Psoas muscle (tissue), 8 donors: ENCODE data around the gene ESYT3. TPM values are rescaled to one million over a fixed set of nuclear protein-coding genes. Genes with fewer than 3 reads are reported as not detected.
A peak's percentile ranks its signal among the peaks of the same experiment; 100 is the strongest.
"Not testable (repeated sequence)": the region's sequence is repeated elsewhere in the genome, so short reads cannot be mapped to it uniquely, and the experiment has no call there.

Experiments
- ATAC-seq, 4 donors: fragments of 200-7000 bp; cut with Tn5 transposase; one replicate each; pipeline ENCODE4 v1.9.1; 2020; ENCODE audit warnings: moderate library complexity in 3 of 4, mild to moderate bottlenecking in 2 of 4
- DNase-seq, 2 donors: peaks; one replicate each; pipeline ENCODE4 v3.0.0-alpha.2; 2020
- H3K27ac ChIP-seq: fragments of 200-600 bp; one replicate; pipeline ENCODE4 v1.8.0; 2022
- H3K27me3 ChIP-seq, 3 donors: fragments of 200-600 bp in 1 of 3; one replicate each; pipeline versions ENCODE4 v1.6.1 to v1.8.0; 2013 to 2022; ENCODE audit warnings: low read length in 2 of 3, mild to moderate bottlenecking in 2 of 3, moderate library complexity in 1 of 3; ENCODE audit not compliant: insufficient read depth in 3 of 3
- H3K36me3 ChIP-seq, 2 donors: fragments of 200-600 bp in 1 of 2; one replicate each; pipeline versions ENCODE4 v1.6.1 to v1.8.0; 2013 to 2022; ENCODE audit warnings: low read depth in 1 of 2, mild to moderate bottlenecking in 1 of 2, moderate library complexity in 1 of 2; ENCODE audit not compliant: insufficient read depth in 1 of 2
- H3K4me1 ChIP-seq: fragments of 200-600 bp; one replicate; pipeline ENCODE4 v1.8.0; 2022
- H3K4me3 ChIP-seq: fragments of 200-600 bp; one replicate; pipeline ENCODE4 v1.8.0; 2022; ENCODE audit warnings: mild to moderate bottlenecking
- H3K9me3 ChIP-seq: fragments of 200-600 bp; one replicate; pipeline ENCODE4 v1.8.0; 2022
- CTCF ChIP-seq: fragments of 200-600 bp; IDR thresholded peaks from one replicate; pipeline ENCODE4 v1.8.0; 2022; ENCODE audit warnings: antibody characterized with exemption
- WGBS, 3 donors: extraction: QIAGEN DNeasy Blood & Tissue Kit; methylation state at CpG; one replicate each; pipeline versions ENCODE4 v1.1.6 to v1.1.7; 2013; 5-methylcytosine and 5-hydroxymethylcytosine counted together
- intact Hi-C, 2 donors: fragments of 100-400 bp; cut with DNase I; formaldehyde crosslinking; loops; one replicate each; pipeline versions ENCODE4 v1.11.0 to v1.14.2; 2022
- polyA plus RNA-seq, 3 donors: library from polyadenylated mRNA; stranded (reverse); fragments of 200-250 nt; gene quantifications; one replicate each; pipeline ENCODE4 v1.2.3, GENCODE V29; 2013
- total RNA-seq, 4 donors: library from RNA; stranded (reverse); fragmentation: NEBNext Ultra II Directional in 2 of 4; extraction: Animal tissue kit (Norgen Biotek cat#: 25700) in 2 of 4; gene quantifications; one replicate each; pipeline versions ENCODE4 v1.2.1 to v1.2.4, GENCODE V29; 2021 to 2023
- donor health status: healthy with polysubstance abuse.
- donor health status: DM: no; HTN: no; CAD: no; lungs with moderate emphysema.
- donor health status: Bipolar disorder and iron deficiency.
- donor health status: healthy.
- donor health status: DM: yes; HTN: yes; CAD: no.
- donor health status: DM: no; HTN: no; CAD: no.
- donor health status: DM: no; HTN: no; CAD: no.
- donor health status: DM: yes; HTN: yes; CAD: no.

The ESYT3 gene
- total and polyA plus RNA-seq, 7 donors = 0.35 to 4.5 (median 2.0) TPM

GRCh38 chr3:138450704-138451424 lies 16.4 kb downstream of the ESYT3 start:
- WGBS, 3 donors = 79 to 86% (median 83%) methylated on average over 6 of the region's 6 CpGs
- Histone ChIP-seq H3K27me3 (no peaks in the 10 kb centered on the region), H3K4me1 (no peaks in the 10 kb centered on the region), H3K27ac (no peak overlapping the region), H3K4me3 (no peak overlapping the region), H3K36me3 (no peaks in the 10 kb centered on the region), H3K9me3 (no peaks in the 10 kb centered on the region)
- DNase-seq = no peak
- intact Hi-C loops = no loop called here
- ATAC-seq = peak in 1 of 4 donors; percentile 13
- TF ChIP-seq CTCF = no peak

GRCh38 chr3:138451595-138452162 lies 17.3 kb downstream of the ESYT3 start:
- Histone ChIP-seq H3K27me3 (no peaks in the 10 kb centered on the region), H3K9me3 (no peaks in the 10 kb centered on the region), H3K36me3 (no peaks in the 10 kb centered on the region), H3K27ac (no peak overlapping the region), H3K4me3 (no peak overlapping the region), H3K4me1 (no peaks in the 10 kb centered on the region)
- no peak for DNase-seq
- 84 to 88% (median 86%) methylated on average over 43 of the region's 43 CpGs for WGBS, 3 donors
- intact Hi-C loops = no loop called here
- TF ChIP-seq CTCF = no peak
- ATAC-seq = no peak

DNA sequence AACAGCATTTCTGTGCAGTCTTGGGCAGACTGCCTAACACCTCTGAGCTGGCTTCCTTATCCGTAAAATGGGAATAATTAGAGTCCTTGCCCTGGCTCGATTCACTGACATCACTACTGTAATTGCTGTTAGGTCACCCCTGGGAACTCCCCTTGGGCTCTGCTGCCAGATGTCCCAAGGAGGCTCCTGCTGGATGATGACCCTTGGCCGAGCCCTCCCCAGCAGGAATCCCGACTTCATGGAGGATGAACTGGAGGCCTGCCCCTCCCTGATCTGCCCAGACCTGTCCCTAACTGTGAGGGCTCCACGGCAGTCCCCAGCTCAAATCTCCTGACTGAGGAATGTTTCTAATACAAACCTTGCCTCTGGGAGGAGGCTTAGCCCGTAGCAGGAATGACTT lies 18.0 kb downstream of the ESYT3 start:
- 49 to 56% (median 52%) methylated on average over 6 of the region's 6 CpGs for WGBS, 3 donors
- no peak overlapping the region for H3K4me3 ChIP-seq
- no peaks in the 10 kb centered on the region for H3K36me3 ChIP-seq
- intact Hi-C loops = no loop called here
- no peak for TF ChIP-seq CTCF
- no peak overlapping the region for H3K27ac ChIP-seq
- H3K27me3 ChIP-seq = no peaks in the 10 kb centered on the region
- no peaks in the 10 kb centered on the region for H3K4me1 ChIP-seq
- no peak for DNase-seq
- H3K9me3 ChIP-seq = no peaks in the 10 kb centered on the region
- no peak for ATAC-seq

- H3K4me3 ChIP-seq, ATAC-seq, H3K9me3 ChIP-seq, H3K27ac ChIP-seq, DNase-seq, intact Hi-C loops, H3K36me3 ChIP-seq, H3K27me3 ChIP-seq, H3K4me1 ChIP-seq: not testable (repeated sequence)
- 87 to 93% (median 89%) methylated on average over 8 of the region's 8 CpGs for WGBS, 3 donors
Measured at GRCh38 chr3:138453940-138454339, 19.5 kb downstream of the ESYT3 start.

DNA sequence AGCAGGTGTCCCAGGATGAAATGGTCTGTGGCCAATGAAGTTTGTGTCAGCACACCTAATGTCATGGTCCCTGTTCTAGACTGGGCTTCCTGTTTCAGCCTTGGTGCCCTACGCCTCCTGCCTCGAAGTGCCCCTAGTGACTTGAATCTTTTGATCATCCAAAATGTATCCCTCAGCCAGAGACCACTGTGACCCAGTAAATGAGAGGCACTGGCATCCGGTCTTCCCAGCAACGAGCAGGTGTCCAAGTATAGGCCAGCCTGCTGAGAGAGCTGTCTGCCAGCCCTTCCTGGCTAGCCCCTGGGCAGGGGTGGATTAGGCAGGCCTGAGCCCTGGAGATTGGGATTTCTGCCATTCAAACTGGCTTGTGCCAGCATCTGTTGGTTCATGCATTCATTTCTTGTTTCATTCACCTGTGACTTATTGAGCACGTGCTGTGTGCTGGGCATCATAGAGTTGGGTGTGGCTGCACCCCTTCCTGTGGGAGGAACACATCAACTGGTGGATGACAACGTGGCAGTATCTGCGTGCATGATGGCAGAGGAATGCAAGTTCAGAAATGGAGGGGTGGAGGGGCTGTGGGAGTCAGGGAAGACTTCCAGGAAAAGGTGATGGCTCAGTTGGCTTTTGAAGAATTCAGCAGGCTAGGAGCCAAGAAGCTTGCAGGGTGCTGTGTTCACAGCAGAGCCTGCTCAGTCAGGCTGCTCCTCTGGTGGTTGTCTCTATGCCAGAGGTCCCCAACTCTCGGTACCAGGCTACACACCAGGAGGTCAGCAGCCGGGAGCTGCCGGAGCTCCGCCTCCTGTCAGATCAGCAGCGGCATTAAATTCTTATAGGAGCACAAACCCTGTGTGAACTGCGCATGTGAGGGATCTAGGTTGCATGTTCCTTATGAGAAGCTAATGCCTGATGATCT lies 21.6 kb downstream of the ESYT3 start:
- Histone ChIP-seq H3K9me3 (no peaks in the 10 kb centered on the region), H3K27me3 (no peaks in the 10 kb centered on the region), H3K4me3 (no peak overlapping the region), H3K4me1 (no peaks in the 10 kb centered on the region), H3K36me3 (no peaks in the 10 kb centered on the region), H3K27ac (no peak overlapping the region)
- DNase-seq = no peak
- WGBS, 3 donors = 52 to 66% (median 55%) methylated on average over 13 of the region's 13 CpGs
- intact Hi-C loops = no loop called here
- peak in 2 of 4 donors; percentile 22 to 27 for ATAC-seq
- TF ChIP-seq CTCF = no peak
